A549 (cell line): ENCODE results near the gene PABPC3. TPM values are rescaled to one million over a fixed set of nuclear protein-coding genes. Genes with fewer than 3 reads are reported as not detected.

Experiments
- ATAC-seq, 2 experiments: fragments of 200-7000 bp in 1 of 2; fragments of >200 bp in 1 of 2; cut with Nextera tagmentation in 1 of 2; cut with Tn5 transposase in 1 of 2; 3 replicates each; pipeline versions ENCODE4 v1.8.0 to v1.9.1; 2018 to 2020; ENCODE audit warnings: mild to moderate bottlenecking in 1 of 2, moderate library complexity in 1 of 2
- CTCF ChIA-PET: fragments of 300-600 bp; sonication (Branson Sonifier 250); formaldehyde crosslinking; extraction: SDS; loops from one replicate; lab custom pipeline; 2021; ENCODE audit warnings: antibody characterized with exemption, inconsistent platforms; lab: Yijun Ruan, JAX
- POLR2A ChIA-PET: fragments of 350-600 bp; formaldehyde crosslinking; extraction: SDS; loops from one replicate; lab custom pipeline; 2021; ENCODE audit warnings: antibody characterized with exemption, inconsistent platforms; lab: Yijun Ruan, JAX
- DNase-seq, 2 experiments: peaks; one replicate each; pipeline versions ENCODE4 v3.0.0 to v3.0.0-alpha.2; 2011 to 2016; ENCODE audit warnings: low read depth in 1 of 2, low spot score in 1 of 2
- FAIRE-seq: peaks from 2 replicates; lab custom pipeline; 2011; peaks lifted over from hg19 to GRCh38; lab: Jason Lieb, UNC
- H3K27ac ChIP-seq, 2 experiments: fragments of >200 bp; sonication (Bioruptor Twin); formaldehyde crosslinking; 3 replicates each; pipeline ENCODE4 v1.5.1; 2016 to 2017
- H3K4me1 ChIP-seq: fragments of >200 bp; sonication (Bioruptor Twin); formaldehyde crosslinking; 3 replicates; pipeline ENCODE4 v1.6.1; 2016
- H3K4me2 ChIP-seq: fragments of >200 bp; sonication (Bioruptor Twin); formaldehyde crosslinking; 3 replicates; pipeline ENCODE4 v1.6.1; 2016
- H3K4me3 ChIP-seq: fragments of >200 bp; sonication (Bioruptor Twin); formaldehyde crosslinking; 3 replicates; pipeline ENCODE4 v1.5.1; 2016
- H3K9me3 ChIP-seq: fragments of >200 bp; sonication (Bioruptor Twin); formaldehyde crosslinking; 3 replicates; pipeline ENCODE4 v1.6.1; 2016
- ATOH8 ChIP-seq: fragments of 250-450 bp; sonication (Bioruptor Pico); IDR thresholded peaks from 2 replicates; pipeline ENCODE4 v1.5.0; 2020; ENCODE audit warnings: low read depth, mild to moderate bottlenecking, moderate library complexity
- BCL3 ChIP-seq: fragments of >200 bp; sonication (Bioruptor Twin); formaldehyde crosslinking; IDR thresholded peaks from 3 replicates; pipeline ENCODE4 v1.6.1; 2016
- CBX2 ChIP-seq: fragments of 200-600 bp; sonication (generic); IDR thresholded peaks from 2 replicates; pipeline ENCODE4 v1.6.1; 2016; ENCODE audit warnings: low read depth, mild to moderate bottlenecking, borderline replicate concordance
- CBX8 ChIP-seq: fragments of 200-600 bp; sonication (generic); IDR thresholded peaks from 2 replicates; pipeline ENCODE4 v1.6.1; 2016
- CHD4 ChIP-seq: fragments of 200-600 bp; sonication (generic); IDR thresholded peaks from 2 replicates; pipeline ENCODE4 v1.6.1; 2016; ENCODE audit warnings: antibody characterized with exemption, mild to moderate bottlenecking, borderline replicate concordance
- EHMT2 ChIP-seq: fragments of 200-600 bp; sonication (generic); IDR thresholded peaks from 2 replicates; pipeline ENCODE4 v1.6.1; 2016; ENCODE audit warnings: antibody characterized with exemption, low read depth, mild to moderate bottlenecking, moderate library complexity
- ELK1 ChIP-seq: fragments of 150-350 bp; IDR thresholded peaks from 2 replicates; pipeline ENCODE4 v1.6.1; 2014; ENCODE audit warnings: low read depth, mild to moderate bottlenecking, low read length
- EP300 ChIP-seq, 2 experiments: fragments of >200 bp; sonication (Bioruptor Twin); formaldehyde crosslinking; IDR thresholded peaks; 2 replicates in 1 of 2; 3 replicates in 1 of 2; pipeline ENCODE4 v1.6.1; 2016 to 2017
- ESRRA ChIP-seq: fragments of 150-350 bp; IDR thresholded peaks from 2 replicates; pipeline ENCODE4 v1.6.1; 2014; ENCODE audit warnings: mild to moderate bottlenecking, low read length, borderline replicate concordance
- FOSB ChIP-seq: fragments of 250-450 bp; sonication (Bioruptor Pico); IDR thresholded peaks from 2 replicates; pipeline ENCODE4 v1.5.0; 2020; ENCODE audit warnings: mild to moderate bottlenecking, moderate library complexity
- HDAC2 ChIP-seq: fragments of 200-600 bp; sonication (generic); IDR thresholded peaks from 2 replicates; pipeline ENCODE4 v1.6.1; 2016
- HES2 ChIP-seq: fragments of >200 bp; sonication (Bioruptor Twin); formaldehyde crosslinking; IDR thresholded peaks from 2 replicates; pipeline ENCODE4 v1.6.1; 2016
- HOXB5 ChIP-seq: fragments of 250-450 bp; sonication (Bioruptor Pico); IDR thresholded peaks from 2 replicates; pipeline ENCODE4 v1.5.0; 2020; ENCODE audit warnings: mild to moderate bottlenecking, moderate library complexity
- NFE2L2 ChIP-seq: fragments of 150-350 bp; conservative IDR thresholded peaks from 2 replicates; pipeline ENCODE4 v1.6.1; 2014; ENCODE audit warnings: low read length
- POLR2A ChIP-seq: IDR thresholded peaks from 2 replicates; pipeline ENCODE4 v1.6.1; 2012; ENCODE audit warnings: mild to moderate bottlenecking, low read length
- POLR2AphosphoS2 ChIP-seq: conservative IDR thresholded peaks from 2 replicates; pipeline ENCODE4 v1.6.1; 2012; ENCODE audit warnings: low read length, improper control_type of control experiment, inconsistent platforms
- RAD21 ChIP-seq, 2 experiments: fragments of >200 bp in 1 of 2; sonication (Bioruptor Twin) in 1 of 2; formaldehyde crosslinking in 1 of 2; IDR thresholded peaks in 1 of 2; conservative IDR thresholded peaks in 1 of 2; 2 replicates in 1 of 2; 3 replicates in 1 of 2; pipeline ENCODE4 v1.6.1; 2012 to 2018; ENCODE audit warnings: inconsistent platforms in 1 of 2
- RCOR1 ChIP-seq: fragments of 150-350 bp; IDR thresholded peaks from 2 replicates; pipeline ENCODE4 v1.6.1; 2014; ENCODE audit warnings: antibody characterized with exemption, low read length, low read depth
- SREBF2 ChIP-seq: fragments of 450-650 bp; IDR thresholded peaks from 2 replicates; pipeline ENCODE4 v1.6.1; 2014; ENCODE audit warnings: mild to moderate bottlenecking, moderate library complexity
- TP53 ChIP-seq: fragments of 250-450 bp; sonication (Bioruptor Pico); IDR thresholded peaks from 2 replicates; pipeline ENCODE4 v1.5.0; 2021; ENCODE audit warnings: mild to moderate bottlenecking, moderate library complexity
- WGBS: methylation state at CpG from one replicate; pipeline ENCODE4 v1.1.6; 2017; ENCODE audit errors: missing lambda C conversion rate; 5-methylcytosine and 5-hydroxymethylcytosine counted together
- polyA plus RNA-seq, 4 experiments: library from polyadenylated mRNA; depleted of rRNA in 3 of 4; stranded (reverse); fragments of >200 nt; fragmentation: RNase III in 1 of 4; extraction: RNeasy Plus Mini Kit Qiagen cat#74134 plus additional on column Dnase treatment in 1 of 4; gene quantifications; 2 replicates in 3 of 4; 3 replicates in 1 of 4; pipeline ENCODE4 v1.2.3, GENCODE V29; 2011 to 2017

The PABPC3 gene
- polyA plus RNA-seq, 2 of the 4 experiments (the other 2 are of a cell fraction), result 0.22 to 0.39 TPM

- FAIRE-seq, result no peak
- Histone ChIP-seq H3K9me3 (peaks cover 8% of the 10 kb centered on the region; the same call in 1 of the 3 replicates), H3K27ac (no peak overlapping the region), H3K4me2 (peak overlapping the region; percentile 92), H3K4me3 (peak overlapping the region; percentile 40), H3K4me1 (no peaks in the 10 kb centered on the region)
- 9% methylated on average over 18 of the region's 39 CpGs for WGBS
- TF ChIP-seq ELK1 (no peak), BCL3 (no peak)
- POLR2A ChIA-PET, result no interaction called here
- CTCF ChIA-PET, result interaction anchor here (1.1 kb wide), 1 partner anchor 10 kb away, joined by 3 read pairs; no protein-coding TSS in a partner anchor
- DNase-seq, result no peak
- ATAC-seq, result peak; percentile 73 to 86; a peak in 5 of 6 replicates
Observed at GRCh38 chr13:25046985-25047511, 48.9 kb upstream of the PABPC3 start.

- Histone ChIP-seq H3K9me3 (peaks cover 8% of the 10 kb centered on the region; the same call in 1 of the 3 replicates), H3K4me3 (no peak overlapping the region), H3K4me2 (no peak overlapping the region), H3K4me1 (no peaks in the 10 kb centered on the region), H3K27ac (no peak overlapping the region)
- CTCF ChIA-PET, result interaction anchor here (1.2 to 1.3 kb wide), 2 partner anchors 13 to 38 kb away, joined by 4 to 5 read pairs; no protein-coding TSS in a partner anchor
- FAIRE-seq (no peak), ATAC-seq (no peak), DNase-seq (no peak)
- WGBS, result 0% methylated on average over 1 of the region's 1 CpG
- TF ChIP-seq ESRRA (no peak), ATOH8 (CRISPR knock-in tag) (no peak), TP53 (CRISPR knock-in tag) (no peak), HOXB5 (CRISPR knock-in tag) (no peak), RAD21 (conservative IDR thresholded peaks at IDR 0.05 in 1 of 2, IDR thresholded peaks at IDR 0.05 in 1 of 2) (no peak), CBX2 (no peak), CBX8 (no peak), EP300 (IDR thresholded peaks at IDR 0.05) (no peak), POLR2A (no peak), RCOR1 (no peak), CHD4 (no peak), SREBF2 (no peak), HES2 (no peak), POLR2AphosphoS2 (no peak), EHMT2 (no peak)
- POLR2A ChIA-PET, result no interaction called here
Observed at GRCh38 chr13:25051065-25051464, 44.9 kb upstream of the PABPC3 start.

- FAIRE-seq, result no peak
- no peaks in the 10 kb centered on the region for H3K4me1 ChIP-seq
- POLR2A ChIA-PET, result no interaction called here
- H3K27ac ChIP-seq, result no peak overlapping the region
- DNase-seq, result no peak
- H3K9me3 ChIP-seq, result no peaks in the 10 kb centered on the region
- no peak overlapping the region for H3K4me2 ChIP-seq
- WGBS, result 8% methylated on average over 1 of the region's 1 CpG
- no peak for TF ChIP-seq HDAC2
- TF ChIP-seq NFE2L2, result no peak
- no peak for TF ChIP-seq FOSB
- ATAC-seq, result no peak
- CTCF ChIA-PET, result interaction anchor here (1.1 kb wide), 1 partner anchor 42 kb away, joined by 3 read pairs; no protein-coding TSS in a partner anchor
- H3K4me3 ChIP-seq, result no peak overlapping the region
Observed at GRCh38 chr13:25059166-25059565, 36.8 kb upstream of the PABPC3 start.
